Fibroblast of lung (primary cell): Measurements from ENCODE around the gene CMTM4. TPM values are rescaled to one million over a fixed set of nuclear protein-coding genes. Genes with fewer than 3 reads are reported as not detected.

Source experiments
- DNase-seq, 2 donors: peaks; one replicate each; pipeline versions ENCODE4 v3.0.0 to v3.0.0-alpha.2; 2010; ENCODE audit warnings: low read depth in 2 of 2
- H2AFZ ChIP-seq: 2 replicates; pipeline ENCODE4 v1.5.1; 2012; ENCODE audit warnings: low read length, control low read depth, inconsistent platforms
- H3K27ac ChIP-seq: 2 replicates; pipeline ENCODE4 v1.5.1; 2011; ENCODE audit warnings: low read length, control low read depth; ENCODE audit not compliant: insufficient read depth
- H3K27me3 ChIP-seq: 2 replicates; pipeline ENCODE4 v1.5.1; 2011; ENCODE audit warnings: mild to moderate bottlenecking, low read length; ENCODE audit not compliant: control insufficient read depth, insufficient read depth
- H3K36me3 ChIP-seq: 2 replicates; pipeline ENCODE4 v1.5.1; 2011; ENCODE audit warnings: low read length; ENCODE audit not compliant: control insufficient read depth, insufficient read depth
- H3K4me1 ChIP-seq: 2 replicates; pipeline ENCODE4 v1.5.1; 2011; ENCODE audit warnings: low read length; ENCODE audit not compliant: control insufficient read depth, insufficient read depth; ENCODE audit errors: extremely low read depth
- H3K4me2 ChIP-seq: 2 replicates; pipeline ENCODE4 v1.5.1; 2011; ENCODE audit warnings: low read length, control low read depth; ENCODE audit not compliant: insufficient read depth; ENCODE audit errors: extremely low read depth
- H3K4me3 ChIP-seq, 4 experiments: fragments of 200-600 bp in 1 of 4; sonication (generic) in 1 of 4; replicated peaks in 1 of 4; 2 replicates each; pipeline ENCODE4 v1.5.1; 2011 to 2016; ENCODE audit warnings: low read length in 4 of 4, low read depth in 3 of 4, mild to moderate bottlenecking in 3 of 4, control low read depth in 2 of 4, inconsistent platforms in 1 of 4, mixed read lengths in 1 of 4; ENCODE audit not compliant: insufficient read depth in 1 of 4; ENCODE audit errors: control extremely low read depth in 1 of 4
- H3K79me2 ChIP-seq: 2 replicates; pipeline ENCODE4 v1.5.1; 2012; ENCODE audit warnings: mild to moderate bottlenecking, low read length, inconsistent platforms; ENCODE audit not compliant: control insufficient read depth, insufficient read depth
- H3K9ac ChIP-seq: 2 replicates; pipeline ENCODE4 v1.5.1; 2011; ENCODE audit warnings: mild to moderate bottlenecking, low read length, control low read depth; ENCODE audit not compliant: insufficient read depth
- H3K9me3 ChIP-seq: 2 replicates; pipeline ENCODE4 v1.5.1; 2012; ENCODE audit warnings: low read depth, low read length; ENCODE audit not compliant: control insufficient read depth, insufficient read depth
- H4K20me1 ChIP-seq: 2 replicates; pipeline ENCODE4 v1.5.1; 2011; ENCODE audit warnings: low read length; ENCODE audit not compliant: control insufficient read depth, insufficient read depth; ENCODE audit errors: extremely low read depth
- EZH2 ChIP-seq: IDR thresholded peaks from 2 replicates; pipeline ENCODE4 v1.5.1; 2012; ENCODE audit warnings: low read length, control low read depth, mild to moderate bottlenecking; ENCODE audit errors: missing control alignments
- polyA plus RNA-seq, 2 donors: library from polyadenylated mRNA; depleted of rRNA in 1 of 2; stranded (reverse) in 1 of 2; unstranded in 1 of 2; fragments of >200 nt; gene quantifications; 2 replicates each; pipeline ENCODE4 v1.2.1, GENCODE V29; 2011 to 2012; ENCODE audit warnings: missing spikeins in 1 of 2
- total RNA-seq: library from RNA; depleted of rRNA; stranded (reverse); fragments of >200 nt; gene quantifications from 2 replicates; pipeline ENCODE4 v1.2.1, GENCODE V29; 2014
- TF ChIP-seq, protein P1 (sequence below), 2 donors: IDR thresholded peaks in 1 of 2; conservative IDR thresholded peaks in 1 of 2; 1 replicate in 1 of 2; 2 replicates in 1 of 2; pipeline ENCODE4 v1.5.1; 2011 to 2012; ENCODE audit warnings: low read length in 2 of 2, control low read depth in 1 of 2, inconsistent platforms in 1 of 2, low read depth in 1 of 2, mild to moderate bottlenecking in 1 of 2

Gene CMTM4
- total and polyA plus RNA-seq, 2 donors (not counting 1 experiment from before 2014, with no cell fraction given) = 10.2 to 12.8 TPM

GRCh38 chr16:66651965-66652364 lies 44.6 kb downstream of the CMTM4 start:
- H4K20me1 ChIP-seq = no peaks in the 10 kb centered on the region
- H3K27ac ChIP-seq = no peak overlapping the region
- no peaks in the 10 kb centered on the region for H3K36me3 ChIP-seq
- no peak overlapping the region for H2AFZ ChIP-seq
- no peak for DNase-seq
- H3K4me1 ChIP-seq = peaks cover 6% of the 10 kb centered on the region
- no peak overlapping the region for H3K4me2 ChIP-seq
- H3K9ac ChIP-seq = no peak overlapping the region
- no peaks in the 10 kb centered on the region for H3K9me3 ChIP-seq
- no peaks in the 10 kb centered on the region for H3K27me3 ChIP-seq
- H3K79me2 ChIP-seq = no peaks in the 10 kb centered on the region
- no peak for TF ChIP-seq EZH2
- TF ChIP-seq, protein P1, sequence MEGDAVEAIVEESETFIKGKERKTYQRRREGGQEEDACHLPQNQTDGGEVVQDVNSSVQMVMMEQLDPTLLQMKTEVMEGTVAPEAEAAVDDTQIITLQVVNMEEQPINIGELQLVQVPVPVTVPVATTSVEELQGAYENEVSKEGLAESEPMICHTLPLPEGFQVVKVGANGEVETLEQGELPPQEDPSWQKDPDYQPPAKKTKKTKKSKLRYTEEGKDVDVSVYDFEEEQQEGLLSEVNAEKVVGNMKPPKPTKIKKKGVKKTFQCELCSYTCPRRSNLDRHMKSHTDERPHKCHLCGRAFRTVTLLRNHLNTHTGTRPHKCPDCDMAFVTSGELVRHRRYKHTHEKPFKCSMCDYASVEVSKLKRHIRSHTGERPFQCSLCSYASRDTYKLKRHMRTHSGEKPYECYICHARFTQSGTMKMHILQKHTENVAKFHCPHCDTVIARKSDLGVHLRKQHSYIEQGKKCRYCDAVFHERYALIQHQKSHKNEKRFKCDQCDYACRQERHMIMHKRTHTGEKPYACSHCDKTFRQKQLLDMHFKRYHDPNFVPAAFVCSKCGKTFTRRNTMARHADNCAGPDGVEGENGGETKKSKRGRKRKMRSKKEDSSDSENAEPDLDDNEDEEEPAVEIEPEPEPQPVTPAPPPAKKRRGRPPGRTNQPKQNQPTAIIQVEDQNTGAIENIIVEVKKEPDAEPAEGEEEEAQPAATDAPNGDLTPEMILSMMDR (conservative IDR thresholded peaks at IDR 0.05 in 1 of 2, IDR thresholded peaks at IDR 0.05 in 1 of 2; ENCODE audit: low read depth in 1 of 2, low read length in 2 of 2) = no peak
- no peak overlapping the region for H3K4me3 ChIP-seq

GRCh38 chr16:66651474-66651765 lies 45.1 kb downstream of the CMTM4 start:
- Histone ChIP-seq H3K9me3 (no peaks in the 10 kb centered on the region), H3K4me1 (peaks cover 6% of the 10 kb centered on the region), H3K27ac (no peak overlapping the region), H4K20me1 (no peaks in the 10 kb centered on the region), H3K79me2 (no peaks in the 10 kb centered on the region), H3K27me3 (no peaks in the 10 kb centered on the region), H3K36me3 (no peaks in the 10 kb centered on the region), H3K4me2 (peak overlapping the region; percentile 41), H2AFZ (peak overlapping the region; percentile 48), H3K4me3 (peak overlapping the region in 1 of 4 experiments; percentile 38), H3K9ac (no peak overlapping the region)
- DNase-seq = peak in 1 of 2 donors; percentile 30
- TF ChIP-seq EZH2 = no peak
- TF ChIP-seq, protein P1 (conservative IDR thresholded peaks at IDR 0.05 in 1 of 2, IDR thresholded peaks at IDR 0.05 in 1 of 2; ENCODE audit: low read depth in 1 of 2, low read length in 2 of 2) = no peak

DNA sequence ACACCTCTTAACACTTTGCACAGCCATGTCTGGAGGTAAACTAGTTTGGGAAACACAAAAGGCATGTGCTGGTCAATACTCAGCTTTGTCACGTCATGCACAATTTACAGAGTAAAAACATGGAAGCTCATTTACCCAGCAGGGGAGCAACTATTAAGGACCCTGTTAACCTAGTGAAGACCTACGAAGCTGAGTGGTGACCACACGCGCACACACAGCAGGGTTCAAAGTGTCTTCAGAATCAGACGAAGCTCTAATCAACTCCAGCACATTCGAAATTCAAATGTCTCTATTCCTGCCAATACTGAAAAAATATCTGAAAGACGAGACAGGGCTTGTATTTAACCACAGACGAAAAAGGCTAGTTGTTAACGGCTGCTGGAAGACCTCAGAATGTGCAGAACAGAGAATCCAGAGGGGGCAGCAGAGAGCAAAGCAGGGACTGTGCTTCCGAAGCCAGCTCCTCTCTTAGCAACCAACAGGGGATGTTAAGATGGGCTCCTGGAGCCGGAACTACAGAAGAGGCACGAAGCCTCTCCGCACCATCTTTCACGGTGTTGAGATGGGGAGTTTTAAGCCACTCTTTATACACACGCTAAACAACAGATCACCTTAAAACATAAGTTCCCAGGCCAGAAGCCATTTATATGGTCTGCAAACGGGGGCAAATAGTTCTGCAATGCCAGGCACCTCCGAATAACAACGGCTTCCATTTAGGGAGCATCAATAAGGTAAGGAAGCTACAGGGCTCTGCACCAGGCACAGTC lies 45.7 kb downstream of the CMTM4 start:
- H3K36me3 ChIP-seq = no peaks in the 10 kb centered on the region
- H3K4me2 ChIP-seq = peak overlapping the region; percentile 41
- H3K79me2 ChIP-seq = no peaks in the 10 kb centered on the region
- H3K9me3 ChIP-seq = no peaks in the 10 kb centered on the region
- H3K9ac ChIP-seq = no peak overlapping the region
- H3K4me1 ChIP-seq = peaks cover 6% of the 10 kb centered on the region
- H3K27ac ChIP-seq = no peak overlapping the region
- peak; percentile 77 to 82 for DNase-seq
- H3K4me3 ChIP-seq = peak overlapping the region in 2 of 4 experiments; percentile 19 to 38
- TF ChIP-seq EZH2 = no peak
- TF ChIP-seq, protein P1 (conservative IDR thresholded peaks at IDR 0.05 in 1 of 2, IDR thresholded peaks at IDR 0.05 in 1 of 2; ENCODE audit: low read depth in 1 of 2, low read length in 2 of 2) = peak; percentile 95 to 99
- H3K27me3 ChIP-seq = no peaks in the 10 kb centered on the region
- no peaks in the 10 kb centered on the region for H4K20me1 ChIP-seq
- H2AFZ ChIP-seq = peak overlapping the region; percentile 48
